ENCODE measurements around the gene WDCP. TPM values are rescaled to one million over a fixed set of nuclear protein-coding genes. Genes with fewer than 3 reads are reported as not detected.
"Not testable (repeated sequence)": the region's sequence is repeated elsewhere in the genome, so short reads cannot be mapped to it uniquely, and the experiment has no call there.

Gene WDCP
- polyA plus RNA-seq, 10 donors = 8.3 to 12.2 (median 10.4) TPM

- DNase-seq = no peak
Observed at GRCh38 chr2:24073816-24074215, 26.6 kb upstream of the WDCP start.

GRCh38 chr2:24072259-24072658, 25.1 kb upstream of the WDCP start:
- DNase-seq = no peak

GRCh38 chr2:24065341-24065740, 18.1 kb upstream of the WDCP start:
- DNase-seq = no peak

- no peak for DNase-seq
Observed at GRCh38 chr2:24058564-24059271, 11.5 kb upstream of the WDCP start.

GRCh38 chr2:24055750-24056149, 8.6 kb upstream of the WDCP start:
- DNase-seq = no peak

- DNase-seq = no peak
Observed at GRCh38 chr2:24054366-24055010, 7.3 kb upstream of the WDCP start.

GRCh38 chr2:24052951-24053350, 5.8 kb upstream of the WDCP start:
- DNase-seq = no peak

GRCh38 chr2:24051833-24052232, 4.6 kb upstream of the WDCP start:
- DNase-seq = no peak

- peak in 2 of 3 donors; percentile 14 to 57 for DNase-seq
Observed at GRCh38 chr2:24050041-24050979, 3.1 kb upstream of the WDCP start.

- DNase-seq = peak; percentile 11 to 61 (median 27)
Observed at GRCh38 chr2:24049485-24050021, 2.4 kb upstream of the WDCP start, which contains the start of gene FKBP1B. Gene FKBP1B (plus strand): TSS chr2:24049741. CDS start chr2:24049850, 109 bp downstream.

- peak in 1 of 3 donors; percentile 10 for DNase-seq
Observed at GRCh38 chr2:24048769-24049484, 1.7 kb upstream of the WDCP start.

GRCh38 chr2:24047703-24048033, 477 bp upstream of the WDCP start:
- no peak for DNase-seq

- DNase-seq = no peak
Observed at GRCh38 chr2:24046599-24046929, 627 bp downstream of the WDCP start.

GRCh38 chr2:24045511-24046508, 1.4 kb downstream of the WDCP start:
- no peak for DNase-seq

GRCh38 chr2:24043133-24043532, 4.1 kb downstream of the WDCP start:
- DNase-seq = not testable (repeated sequence)

- DNase-seq = no peak
Observed at GRCh38 chr2:24040511-24040910, 6.7 kb downstream of the WDCP start.

GRCh38 chr2:24038786-24039499, 8.2 kb downstream of the WDCP start:
- no peak for DNase-seq

GRCh38 chr2:24026233-24026632, 21.0 kb downstream of the WDCP start:
- DNase-seq = no peak

- no peak for DNase-seq
Observed at GRCh38 chr2:24024996-24025663, 22.1 kb downstream of the WDCP start.
